ENCODE results near the gene LRRC75A. TPM values are rescaled to one million over a fixed set of nuclear protein-coding genes. Genes with fewer than 3 reads are reported as not detected.

LRRC75A gene
- total RNA-seq, 2 donors from 2014 or later: 2.3 to 3.0 TPM

Other genes with a start within 250 kb of the LRRC75A start
- 10 to 100 TPM; 15.8 to 25.9 TPM for gene CENPV, start 138.7 kb downstream of the LRRC75A start, total RNA-seq
- 100 to 1,000 TPM; 581 to 633 TPM for gene UBB, start 111.1 kb downstream of the LRRC75A start, total RNA-seq
- gene TRPV2, start 76.6 kb downstream of the LRRC75A start, total RNA-seq: 10 to 100 TPM; 35.7 to 40.8 TPM
- 1 to 10 TPM; 5.1 to 6.1 TPM for gene ZNF287, start 77.0 kb upstream of the LRRC75A start, total RNA-seq
- gene ZNF624, start 161.7 kb upstream of the LRRC75A start, total RNA-seq: 1 to 10 TPM; 4.6 to 5.2 TPM
- 10 to 100 TPM; 10.9 to 11.9 TPM for gene CCDC144A, start 198.0 kb upstream of the LRRC75A start, total RNA-seq

Data from posterior vena cava (tissue), 2 donors.